ENCODE results near the gene CLTB. TPM values are rescaled to one million over a fixed set of nuclear protein-coding genes. Genes with fewer than 3 reads are reported as not detected.

Gene CLTB
- total and polyA plus RNA-seq, 2 of the 8 experiments (the other 6 are each of a cell fraction or from before 2014, with no cell fraction given) = 25.9 to 34.9 TPM

- no peak for TF ChIP-seq PHF8 (conservative IDR thresholded peaks at IDR 0.05; ENCODE audit: low read depth, low read length)
- no peak for TF ChIP-seq GTF2F1 (IDR thresholded peaks at IDR 0.05; ENCODE audit: borderline replicate concordance, low read depth, low read length)
- TF ChIP-seq CTBP2 (IDR thresholded peaks at IDR 0.05; ENCODE audit: borderline replicate concordance, insufficient read depth, insufficient read length, low read length) = no peak
- TF ChIP-seq ASH2L (IDR thresholded peaks at IDR 0.05; ENCODE audit: low read length) = no peak
- TF ChIP-seq BCL11A (IDR thresholded peaks at IDR 0.05; ENCODE audit: low read depth in 2 of 2, low read length in 2 of 2) = no peak
- no peak for TF ChIP-seq SIN3A (conservative IDR thresholded peaks at IDR 0.05 in 1 of 2, IDR thresholded peaks at IDR 0.05 in 1 of 2; ENCODE audit: low read depth in 1 of 2, low read length in 2 of 2)
Measured at GRCh38 chr5:176461349-176461748, 45.0 kb upstream of the CLTB start (continued).

Measured in H1 (cell line).